BE2C (cell line): ENCODE data around the gene TELO2.

Experiments
- DNase-seq: peaks from one replicate; pipeline ENCODE4 v3.0.0-alpha.2; 2020
- H3K27me3 ChIP-seq: fragments of 250-450 bp; sonication (Bioruptor Pico); 2 replicates; pipeline ENCODE4 v1.5.1; 2020; ENCODE audit warnings: mild to moderate bottlenecking
- H3K36me3 ChIP-seq: fragments of 250-450 bp; sonication (Bioruptor Pico); 2 replicates; pipeline ENCODE4 v1.5.1; 2020; ENCODE audit warnings: mild to moderate bottlenecking
- H3K4me1 ChIP-seq: fragments of 250-450 bp; sonication (Bioruptor Pico); 2 replicates; pipeline ENCODE4 v1.5.1; 2020
- H3K4me3 ChIP-seq: 2 replicates; pipeline ENCODE4 v1.5.1; 2011; ENCODE audit warnings: low read depth, low read length
- H3K9me3 ChIP-seq: fragments of 250-450 bp; sonication (Bioruptor Pico); 2 replicates; pipeline ENCODE4 v1.5.1; 2020
- TF ChIP-seq, protein P1 (sequence below): IDR thresholded peaks from 2 replicates; pipeline ENCODE4 v1.5.1; 2012; ENCODE audit warnings: mild to moderate bottlenecking, low read depth, low read length

Gene TELO2

DNA sequence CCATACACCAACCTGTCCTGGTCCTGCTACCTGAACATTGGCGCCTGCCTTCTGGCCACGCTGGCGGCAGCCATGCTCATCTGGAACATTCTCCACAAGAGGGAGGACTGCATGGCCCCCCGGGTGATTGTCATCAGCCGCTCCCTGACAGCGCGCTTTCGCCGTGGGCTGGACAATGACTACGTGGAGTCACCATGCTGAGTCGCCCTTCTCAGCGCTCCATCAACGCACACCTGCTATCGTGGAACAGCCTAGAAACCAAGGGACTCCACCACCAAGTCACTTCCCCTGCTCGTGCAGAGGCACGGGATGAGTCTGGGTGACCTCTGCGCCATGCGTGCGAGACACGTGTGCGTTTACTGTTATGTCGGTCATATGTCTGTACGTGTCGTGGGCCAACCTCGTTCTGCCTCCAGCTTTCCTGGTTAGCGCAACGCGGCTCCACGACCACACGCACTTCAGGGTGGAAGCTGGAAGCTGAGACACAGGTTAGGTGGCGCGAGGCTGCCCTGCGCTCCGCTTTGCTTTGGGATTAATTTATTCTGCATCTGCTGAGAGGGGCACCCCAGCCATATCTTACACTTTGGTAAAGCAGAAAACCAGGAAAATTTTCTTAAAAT, 61.8 kb downstream of the TELO2 start:
- no peaks in the 10 kb centered on the region for H3K27me3 ChIP-seq
- no peaks in the 10 kb centered on the region for H3K4me1 ChIP-seq
- H3K36me3 ChIP-seq, result peaks cover 3% of the 10 kb centered on the region; the same call in 1 of the 2 replicates
- H3K4me3 ChIP-seq, result no peak overlapping the region
- H3K9me3 ChIP-seq, result no peaks in the 10 kb centered on the region
- peak; percentile 3 for DNase-seq
- TF ChIP-seq, protein P1, sequence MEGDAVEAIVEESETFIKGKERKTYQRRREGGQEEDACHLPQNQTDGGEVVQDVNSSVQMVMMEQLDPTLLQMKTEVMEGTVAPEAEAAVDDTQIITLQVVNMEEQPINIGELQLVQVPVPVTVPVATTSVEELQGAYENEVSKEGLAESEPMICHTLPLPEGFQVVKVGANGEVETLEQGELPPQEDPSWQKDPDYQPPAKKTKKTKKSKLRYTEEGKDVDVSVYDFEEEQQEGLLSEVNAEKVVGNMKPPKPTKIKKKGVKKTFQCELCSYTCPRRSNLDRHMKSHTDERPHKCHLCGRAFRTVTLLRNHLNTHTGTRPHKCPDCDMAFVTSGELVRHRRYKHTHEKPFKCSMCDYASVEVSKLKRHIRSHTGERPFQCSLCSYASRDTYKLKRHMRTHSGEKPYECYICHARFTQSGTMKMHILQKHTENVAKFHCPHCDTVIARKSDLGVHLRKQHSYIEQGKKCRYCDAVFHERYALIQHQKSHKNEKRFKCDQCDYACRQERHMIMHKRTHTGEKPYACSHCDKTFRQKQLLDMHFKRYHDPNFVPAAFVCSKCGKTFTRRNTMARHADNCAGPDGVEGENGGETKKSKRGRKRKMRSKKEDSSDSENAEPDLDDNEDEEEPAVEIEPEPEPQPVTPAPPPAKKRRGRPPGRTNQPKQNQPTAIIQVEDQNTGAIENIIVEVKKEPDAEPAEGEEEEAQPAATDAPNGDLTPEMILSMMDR, result no peak

DNA sequence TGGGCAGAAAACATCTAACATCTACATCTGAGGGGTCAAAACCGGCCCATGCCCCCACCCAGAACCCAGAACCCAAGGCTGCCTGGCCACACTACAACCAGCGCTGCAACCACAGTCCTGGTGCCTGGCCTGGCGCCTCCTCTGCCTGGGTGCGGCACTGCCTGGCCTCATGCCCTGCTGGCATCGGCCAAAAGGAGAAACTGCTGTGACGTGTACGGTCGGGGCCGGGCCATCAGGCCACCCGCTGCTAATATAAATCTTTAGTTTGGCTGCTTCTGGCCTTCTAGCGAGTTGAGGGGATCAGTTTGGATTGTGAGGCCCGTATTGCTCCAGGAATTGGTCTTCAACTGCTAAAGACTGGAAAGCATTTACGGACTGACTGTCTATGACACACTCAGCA, 63.1 kb downstream of the TELO2 start:
- Histone ChIP-seq H3K27me3 (no peaks in the 10 kb centered on the region), H3K36me3 (peaks cover 3% of the 10 kb centered on the region; the same call in 1 of the 2 replicates), H3K4me1 (no peaks in the 10 kb centered on the region), H3K4me3 (no peak overlapping the region), H3K9me3 (no peaks in the 10 kb centered on the region)
- no peak for DNase-seq
- TF ChIP-seq, protein P1, result no peak

DNA sequence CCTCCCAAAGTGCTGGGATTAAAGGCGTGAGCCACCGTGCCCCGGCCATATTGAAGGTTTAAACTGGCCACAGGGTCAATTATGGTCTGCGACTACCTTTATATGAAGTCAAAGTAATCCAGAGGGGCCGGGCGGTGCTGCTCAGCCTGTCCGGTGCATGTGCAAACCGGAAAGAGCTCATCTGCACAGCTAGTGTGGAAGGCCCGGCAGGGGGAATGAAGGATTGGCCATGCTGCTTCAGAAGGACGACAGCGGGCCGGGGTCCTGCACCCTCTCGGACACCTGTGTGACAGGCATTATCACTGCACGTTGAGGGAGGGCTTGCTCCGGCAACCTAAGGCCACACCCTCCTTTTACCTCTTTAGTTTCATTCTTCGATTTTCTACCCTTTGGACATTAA, 63.9 kb downstream of the TELO2 start:
- Histone ChIP-seq H3K27me3 (no peaks in the 10 kb centered on the region), H3K4me1 (no peaks in the 10 kb centered on the region), H3K9me3 (no peaks in the 10 kb centered on the region), H3K4me3 (no peak overlapping the region), H3K36me3 (peaks cover 3% of the 10 kb centered on the region; the same call in 1 of the 2 replicates)
- TF ChIP-seq, protein P1, result no peak
- peak; percentile 1 for DNase-seq

DNA sequence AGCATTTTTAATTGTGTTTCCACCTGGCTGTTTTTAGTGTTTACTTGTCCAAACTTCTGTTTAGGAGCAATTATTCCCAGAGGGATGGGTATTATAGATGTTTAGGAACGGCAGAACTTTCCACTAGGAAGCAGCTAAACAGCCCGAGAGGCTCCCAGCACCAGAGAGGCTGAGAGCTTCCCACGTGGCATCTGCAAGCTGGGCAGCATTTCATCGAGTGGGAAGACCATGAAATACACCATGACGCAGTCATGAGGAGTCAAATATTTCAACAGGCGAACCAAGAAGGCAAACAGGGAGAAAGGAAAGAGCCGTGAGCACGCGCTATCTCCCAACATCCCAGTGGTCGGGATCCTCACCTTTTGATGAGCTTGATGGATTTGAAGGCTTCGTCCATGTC, 64.4 kb downstream of the TELO2 start:
- H3K4me1 ChIP-seq, result no peaks in the 10 kb centered on the region
- no peaks in the 10 kb centered on the region for H3K27me3 ChIP-seq
- TF ChIP-seq, protein P1, result no peak
- no peak for DNase-seq
- H3K9me3 ChIP-seq, result no peaks in the 10 kb centered on the region
- H3K4me3 ChIP-seq, result no peak overlapping the region
- H3K36me3 ChIP-seq, result peaks cover 3% of the 10 kb centered on the region; the same call in 1 of the 2 replicates

DNA sequence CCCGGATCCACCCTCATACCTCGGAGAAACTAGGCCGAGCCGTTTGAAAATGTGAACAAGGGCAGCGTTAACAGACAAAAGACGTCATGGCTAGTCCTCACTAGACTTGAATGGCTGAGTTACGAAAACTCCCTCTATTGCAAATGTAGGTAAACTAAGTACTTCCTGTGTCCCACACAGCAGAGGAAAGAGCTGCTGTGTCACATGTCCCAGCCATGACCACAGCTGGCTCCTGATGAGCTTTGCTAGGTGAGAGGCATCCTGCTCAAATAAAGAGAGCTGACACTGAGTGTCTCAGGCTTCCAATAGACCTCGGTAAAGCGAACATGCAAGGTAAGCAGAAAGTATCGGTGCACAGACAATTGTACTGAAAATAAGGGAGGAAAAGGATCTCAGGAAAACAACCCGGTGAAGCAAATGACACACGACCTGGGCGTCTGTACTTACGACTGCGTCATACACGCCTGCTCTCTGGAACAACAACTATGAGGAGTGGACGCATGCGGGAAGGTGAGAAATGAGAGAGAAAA, 66.4 kb downstream of the TELO2 start:
- H3K9me3 ChIP-seq, result no peaks in the 10 kb centered on the region
- TF ChIP-seq, protein P1, result no peak
- DNase-seq, result no peak
- H3K4me3 ChIP-seq, result no peak overlapping the region
- H3K4me1 ChIP-seq, result no peaks in the 10 kb centered on the region
- no peaks in the 10 kb centered on the region for H3K27me3 ChIP-seq
- no peaks in the 10 kb centered on the region; the same call in 1 of the 2 replicates for H3K36me3 ChIP-seq
